MV-4-11 (cell line): ENCODE measurements around the gene NCBP3.
"Not testable (repeated sequence)": the region's sequence is repeated elsewhere in the genome, so short reads cannot be mapped to it uniquely, and the experiment has no call there.

ENCODE experiments used
- DNase-seq: peaks from one replicate; lab custom pipeline; 2025; lab: John Stamatoyannopoulos, UW

Gene NCBP3

GRCh38 chr17:3879591-3880417, 33.8 kb upstream of the NCBP3 start:
- no peak for DNase-seq

GRCh38 chr17:3879186-3879585, 33.1 kb upstream of the NCBP3 start:
- peak; percentile 9 for DNase-seq

- DNase-seq, result no peak
Measured at GRCh38 chr17:3877220-3877619, 31.2 kb upstream of the NCBP3 start.

DNA sequence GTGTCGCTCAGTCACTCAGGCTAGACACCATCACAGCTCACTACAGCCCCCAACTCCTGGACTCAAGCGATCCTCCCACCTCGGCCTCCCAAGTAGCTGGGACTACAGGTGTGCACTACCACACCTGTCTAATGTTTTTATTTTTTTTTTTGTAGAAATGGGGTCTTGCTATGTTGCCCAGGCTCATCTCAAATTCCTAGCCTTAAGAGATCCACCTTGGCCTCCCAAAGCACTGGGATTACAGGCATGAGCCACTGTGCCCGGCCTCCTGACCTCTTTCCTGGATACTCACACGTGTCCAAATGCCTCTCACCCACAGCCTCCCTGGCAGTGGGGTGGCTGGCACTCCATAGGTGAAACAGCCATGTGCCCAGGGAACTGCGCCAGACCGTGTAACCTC, 29.3 kb upstream of the NCBP3 start:
- DNase-seq, result no peak

DNA sequence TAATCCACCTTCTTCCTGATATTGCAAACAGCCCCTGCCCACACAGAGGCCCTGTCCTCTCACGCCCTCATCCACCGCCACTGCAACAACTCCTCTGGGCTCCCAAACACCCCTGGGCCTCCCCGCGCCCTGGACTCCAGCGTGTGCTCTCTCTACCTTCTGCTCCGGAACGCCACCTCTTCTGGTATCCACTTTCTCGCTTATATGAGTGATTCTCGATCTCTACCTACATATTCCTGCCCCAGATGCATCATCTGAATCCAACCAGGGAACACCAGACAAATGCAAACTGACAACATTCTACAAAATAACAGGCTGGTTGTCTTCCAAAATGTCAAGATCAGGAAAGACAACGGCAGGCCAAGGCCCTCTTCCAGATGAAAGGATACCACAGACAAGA, 27.8 kb upstream of the NCBP3 start:
- no peak for DNase-seq

GRCh38 chr17:3870871-3871306, 24.8 kb upstream of the NCBP3 start:
- no peak for DNase-seq

- no peak for DNase-seq
Measured at GRCh38 chr17:3867606-3868005, 21.6 kb upstream of the NCBP3 start.

- no peak for DNase-seq
Measured at GRCh38 chr17:3867106-3867505, 21.1 kb upstream of the NCBP3 start.

DNA sequence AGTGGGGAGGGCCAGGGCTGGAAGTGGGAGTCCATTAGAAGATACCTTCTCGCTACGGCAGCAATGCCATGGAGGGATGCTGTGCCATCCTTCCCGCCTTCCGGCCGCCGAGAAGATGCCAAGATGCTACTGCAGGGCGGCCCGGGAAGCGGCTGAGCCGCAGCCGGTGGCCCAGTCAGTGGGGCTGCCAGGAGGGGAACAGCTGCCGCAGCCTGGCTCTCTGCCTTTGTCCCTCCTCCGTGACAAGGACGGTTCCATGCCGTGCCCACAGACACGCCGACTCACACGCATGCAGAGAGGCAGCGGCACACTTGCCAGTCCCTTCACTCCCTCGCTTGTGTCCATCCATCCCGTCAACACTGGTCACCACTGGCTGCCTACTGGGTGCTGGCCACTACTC, 20.2 kb upstream of the NCBP3 start:
- no peak for DNase-seq

DNA sequence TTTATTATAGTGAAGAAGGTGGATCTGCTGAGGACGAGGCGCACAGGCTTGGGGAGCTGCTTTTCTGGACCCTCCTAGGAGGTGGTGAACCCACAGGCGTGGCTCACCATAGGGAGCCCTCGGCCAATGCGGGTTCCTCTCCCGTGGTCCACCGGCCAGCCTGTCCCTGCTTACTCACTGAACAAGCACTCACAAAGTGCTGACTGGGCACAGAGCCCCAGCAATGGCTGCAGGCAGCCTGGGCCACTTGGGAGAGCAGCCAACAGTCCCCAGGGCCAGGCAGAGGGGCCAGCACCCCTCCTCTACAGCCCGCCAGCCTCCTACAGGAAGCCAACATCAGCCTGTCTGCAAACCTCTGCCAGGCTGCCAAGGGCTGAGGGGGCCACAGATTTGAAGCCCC, 19.1 kb upstream of the NCBP3 start:
- DNase-seq, result no peak

- no peak for DNase-seq
Measured at GRCh38 chr17:3864534-3864933, 18.5 kb upstream of the NCBP3 start.

GRCh38 chr17:3861761-3862681, 16.0 kb upstream of the NCBP3 start:
- DNase-seq, result no peak

DNA sequence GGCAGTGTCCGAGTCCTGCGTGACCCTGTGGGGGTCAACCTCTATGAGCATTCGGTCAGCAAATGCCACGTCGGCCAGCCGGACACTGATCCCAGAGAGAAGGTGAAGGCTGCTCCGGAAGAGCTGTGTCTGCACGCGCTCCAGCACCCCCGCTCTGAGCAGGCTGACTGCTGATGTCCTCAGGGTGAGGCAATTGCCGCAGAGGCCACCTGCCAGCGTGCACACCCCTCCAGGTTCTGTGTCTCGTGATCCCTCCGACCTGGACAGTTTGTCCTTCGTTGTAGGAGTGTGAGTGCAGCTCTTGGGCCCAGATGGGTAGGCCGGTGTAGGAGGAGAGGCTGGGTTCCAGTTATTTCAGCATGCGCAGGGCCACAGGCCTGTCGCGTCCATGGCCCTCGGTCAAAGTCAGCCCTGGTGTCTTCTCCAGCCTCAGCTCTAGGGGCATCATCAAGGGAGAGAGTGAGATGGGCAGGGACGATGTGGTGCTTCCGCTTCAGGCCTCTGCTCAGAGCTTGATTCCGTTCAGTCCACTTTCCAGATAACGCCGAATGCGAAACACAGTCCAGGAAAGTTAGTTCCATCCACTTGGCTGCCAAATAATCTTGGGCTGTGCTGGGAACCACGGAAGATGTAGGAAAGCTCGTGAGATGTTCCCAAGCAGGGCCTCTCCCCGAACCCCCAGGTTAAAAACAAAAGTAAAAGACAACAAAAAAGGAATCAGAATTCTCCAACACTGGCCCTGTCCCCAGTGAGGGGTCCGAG, 15.1 kb upstream of the NCBP3 start:
- no peak for DNase-seq

DNA sequence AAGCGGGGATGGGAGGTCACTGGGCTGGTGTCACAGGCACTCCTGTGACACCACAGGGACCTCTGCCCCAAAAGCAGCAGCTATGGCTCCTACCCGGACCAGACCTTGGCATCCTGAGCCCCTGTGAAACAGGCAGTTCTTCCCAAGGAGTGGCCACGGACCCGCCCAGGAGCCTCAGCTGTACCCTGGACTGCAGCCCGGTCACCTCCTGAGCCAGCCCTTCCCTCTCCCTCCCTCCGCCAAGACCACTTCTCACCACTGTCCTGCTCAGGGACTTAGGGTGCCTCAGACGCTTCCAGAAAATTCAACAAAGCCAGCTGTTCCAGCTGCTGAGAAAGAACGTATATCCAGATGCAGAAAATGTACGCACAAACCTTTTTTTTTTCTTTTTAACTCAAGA, 13.9 kb upstream of the NCBP3 start:
- DNase-seq, result no peak

- no peak for DNase-seq
Measured at GRCh38 chr17:3857261-3858105, 11.4 kb upstream of the NCBP3 start.

DNA sequence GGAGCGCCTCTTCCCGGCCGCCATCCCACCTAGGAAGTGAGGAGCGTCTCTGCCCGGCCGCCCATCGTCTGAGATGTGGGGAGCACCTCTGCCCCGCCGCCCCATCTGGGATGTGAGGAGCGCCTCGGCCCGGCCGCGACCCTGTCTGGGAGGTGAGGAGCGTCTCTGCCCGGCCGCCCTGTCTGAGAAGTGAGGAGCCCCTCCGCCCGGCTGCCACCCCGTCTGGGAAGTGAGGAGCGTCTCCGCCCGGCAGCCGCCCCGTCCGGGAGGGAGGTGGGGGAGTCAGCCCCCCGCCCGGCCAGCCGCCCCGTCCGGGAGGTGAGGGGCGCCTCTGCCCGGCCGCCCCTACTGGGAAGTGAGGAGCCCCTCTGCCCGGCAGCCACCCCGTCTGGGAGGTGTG, 8.2 kb upstream of the NCBP3 start:
- DNase-seq, result not testable (repeated sequence)

DNA sequence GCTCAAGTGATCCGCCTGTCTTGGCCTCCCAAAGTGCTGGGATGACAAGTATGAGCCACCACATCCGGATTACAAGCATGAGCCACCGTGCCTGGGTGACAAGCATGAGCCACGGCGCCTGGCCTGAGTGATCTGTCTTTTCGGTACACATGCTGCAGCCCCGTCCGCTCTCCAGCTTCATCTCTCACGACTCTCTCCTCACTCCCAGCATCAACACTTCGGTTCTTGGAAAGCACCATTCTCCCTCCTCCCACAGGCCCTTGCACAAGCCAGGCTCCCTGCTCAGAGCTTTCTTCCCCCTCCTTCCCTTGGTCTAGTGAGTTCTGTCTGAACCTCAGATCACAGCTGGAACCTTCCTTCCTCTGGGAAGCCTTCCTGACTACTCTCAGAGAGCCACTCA, 6.5 kb upstream of the NCBP3 start:
- peak; percentile 10 for DNase-seq

DNA sequence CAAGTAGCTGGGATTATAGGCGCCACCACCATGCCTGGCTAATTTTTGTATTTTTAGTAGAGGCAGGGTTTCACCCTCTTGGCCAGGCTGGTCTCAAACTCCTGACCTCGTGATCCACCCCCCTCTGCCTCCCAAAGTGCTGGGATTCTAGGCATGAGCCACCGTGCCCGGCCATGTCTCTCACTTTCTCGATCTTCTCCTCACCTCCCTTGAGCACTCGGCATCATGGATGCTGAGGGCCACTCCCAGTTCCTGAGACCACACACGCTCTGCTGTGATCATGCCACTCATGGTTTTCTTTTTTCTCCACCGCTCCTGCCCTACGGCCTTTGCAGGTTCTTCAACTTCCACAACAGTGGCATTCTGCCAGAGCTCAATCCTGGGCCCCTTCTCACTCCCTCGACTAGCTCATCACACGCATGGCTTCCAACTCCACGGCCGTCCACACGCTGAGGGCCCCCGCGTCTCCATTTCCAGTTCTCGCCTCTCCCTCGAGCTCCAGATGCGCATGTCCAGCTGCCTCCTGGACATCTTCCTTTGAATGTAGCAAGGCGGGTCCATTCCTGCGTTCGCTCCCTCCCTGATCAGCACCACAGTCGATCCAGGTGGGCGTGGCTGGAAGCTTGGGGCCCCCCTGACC, 5.5 kb upstream of the NCBP3 start:
- DNase-seq, result no peak

- peak; percentile 34 for DNase-seq
Measured at GRCh38 chr17:3848229-3848835, 2.3 kb upstream of the NCBP3 start.

GRCh38 chr17:3847165-3847670, 1.2 kb upstream of the NCBP3 start:
- DNase-seq, result no peak
